K562 (cell line): ENCODE data around the gene OR10J4. TPM values are rescaled to one million over a fixed set of nuclear protein-coding genes. Genes with fewer than 3 reads are reported as not detected.

Experiments
- ATAC-seq: fragments of 200-7000 bp; cut with Tn5 transposase; 3 replicates; pipeline ENCODE4 v1.9.1; 2020; ENCODE audit warnings: moderate library complexity
- BruUV-seq: library from RNA; stranded (reverse); fragments of 400-500 nt; replicated peaks from 2 replicates; lab custom pipeline; 2021; lab: Mats Ljungman, UMichigan
- CTCF ChIA-PET: fragments of 300-600 bp; formaldehyde crosslinking; extraction: SDS; loops from one replicate; lab custom pipeline; 2021; ENCODE audit warnings: low intra/inter-chr PET ratio; lab: Yijun Ruan, JAX
- POLR2A ChIA-PET: fragments of 300-600, 350-650 bp; sonication (Branson Sonifier 250); formaldehyde crosslinking; extraction: SDS; loops from one replicate; lab custom pipeline; 2021; ENCODE audit warnings: antibody characterized with exemption, inconsistent platforms; lab: Yijun Ruan, JAX
- DNase-seq, 4 experiments: peaks; one replicate each; pipeline versions ENCODE4 v3.0.0 to v3.0.0-alpha.2; 2011 to 2018; ENCODE audit warnings: low spot score in 3 of 4, mixed read lengths in 3 of 4; ENCODE audit errors: extremely low read depth in 1 of 4
- FAIRE-seq: peaks from 2 replicates; lab custom pipeline; 2011; peaks lifted over from hg19 to GRCh38; lab: Jason Lieb, UNC
- H2AFZ ChIP-seq: 2 replicates; pipeline ENCODE4 v1.6.0; 2011; ENCODE audit warnings: low read depth, low read length, control low read depth, inconsistent platforms
- H3K27ac ChIP-seq: fragments of 200-600 bp; 3 replicates; pipeline ENCODE4 v1.8.0; 2011; ENCODE audit warnings: low read depth, mild to moderate bottlenecking, control low read depth, inconsistent platforms, low read length, moderate library complexity, mixed read lengths; ENCODE audit errors: extremely low read depth
- H3K27me3 ChIP-seq, 2 experiments: fragments of 300-600 bp in 1 of 2; 2 replicates in 1 of 2; 3 replicates in 1 of 2; pipeline versions ENCODE4 v1.6.0 to v1.8.0; 2011; ENCODE audit warnings: inconsistent platforms in 2 of 2, low read length in 2 of 2, mild to moderate bottlenecking in 1 of 2, mixed read lengths in 1 of 2, moderate library complexity in 1 of 2; ENCODE audit not compliant: control insufficient read depth in 2 of 2, insufficient read depth in 2 of 2
- H3K36me3 ChIP-seq: fragments of 300-600 bp; 3 replicates; pipeline ENCODE4 v1.8.0; 2011; ENCODE audit warnings: mild to moderate bottlenecking, low read length, inconsistent platforms; ENCODE audit not compliant: control insufficient read depth, insufficient read depth
- H3K4me1 ChIP-seq, 2 experiments: fragments of 200-600 bp in 1 of 2; replicated peaks in 1 of 2; 2 replicates in 1 of 2; 3 replicates in 1 of 2; pipeline versions ENCODE4 v1.5.1 to v1.8.0; 2011; ENCODE audit warnings: inconsistent platforms in 2 of 2, low read length in 2 of 2, mild to moderate bottlenecking in 1 of 2, mixed read lengths in 1 of 2, moderate library complexity in 1 of 2; ENCODE audit not compliant: control insufficient read depth in 2 of 2, insufficient read depth in 2 of 2
- H3K4me2 ChIP-seq: 2 replicates; pipeline ENCODE4 v1.6.1; 2011; ENCODE audit warnings: low read length, control low read depth, inconsistent platforms, mixed read lengths; ENCODE audit not compliant: insufficient read depth
- H3K4me3 ChIP-seq: fragments of 200-600 bp; sonication (generic), shearing (Covaris generic); 2 replicates; pipeline ENCODE4 v1.5.1; 2016; ENCODE audit warnings: control low read depth, inconsistent platforms
- H3K79me2 ChIP-seq: fragments of 200-600 bp; 3 replicates; pipeline ENCODE4 v1.8.0; 2011; ENCODE audit warnings: low read length, inconsistent platforms; ENCODE audit not compliant: control insufficient read depth, insufficient read depth
- H3K9ac ChIP-seq, 2 experiments: 2 replicates each; pipeline versions ENCODE4 v1.6.0 to v1.6.1; 2011; ENCODE audit warnings: low read depth in 2 of 2, low read length in 2 of 2, control low read depth in 1 of 2, inconsistent platforms in 1 of 2, mild to moderate bottlenecking in 1 of 2, mixed read lengths in 1 of 2; ENCODE audit not compliant: insufficient read depth in 1 of 2
- H3K9me1 ChIP-seq: one replicate; pipeline ENCODE4 v1.6.0; 2011; ENCODE audit warnings: inconsistent platforms, mild to moderate bottlenecking, low read length, moderate library complexity; ENCODE audit not compliant: control insufficient read depth, insufficient read depth
- H3K9me3 ChIP-seq: replicated peaks from 2 replicates; pipeline ENCODE4 v1.5.1; 2011; ENCODE audit warnings: low read depth, low read length, inconsistent platforms; ENCODE audit not compliant: control insufficient read depth, insufficient read depth
- H4K20me1 ChIP-seq: replicated peaks from 2 replicates; pipeline ENCODE4 v1.6.1; 2011; ENCODE audit warnings: low read length, inconsistent platforms, mixed read lengths; ENCODE audit not compliant: control insufficient read depth, insufficient read depth
- ATF4 ChIP-seq: fragments of 450-650 bp; formaldehyde crosslinking; IDR thresholded peaks from 2 replicates; pipeline ENCODE4 v1.4.0; 2022; ENCODE audit warnings: mild to moderate bottlenecking, moderate library complexity
- CEBPG ChIP-seq, 3 experiments: fragments of 200-800 bp in 1 of 3; sonication (Bioruptor generic) in 1 of 3; sonication (generic) in 1 of 3; formaldehyde crosslinking in 1 of 3; IDR thresholded peaks in 2 of 3; conservative IDR thresholded peaks in 1 of 3; 2 replicates each; pipeline versions ENCODE4 v1.6.1 to v1.8.0; 2016 to 2022; ENCODE audit warnings: missing compliant biosample characterization in 2 of 3, missing genetic modification characterization in 2 of 3, mild to moderate bottlenecking in 1 of 3, missing genetic modification reagents in 1 of 3
- FOXK2 ChIP-seq, 2 experiments: fragments of 450-650 bp; IDR thresholded peaks in 1 of 2; conservative IDR thresholded peaks in 1 of 2; 2 replicates each; pipeline ENCODE4 v1.6.1; 2016; ENCODE audit warnings: low read depth in 2 of 2, mild to moderate bottlenecking in 1 of 2
- FUS ChIP-seq: fragments of 200-400 bp; formaldehyde crosslinking; optimal IDR thresholded peaks from 2 replicates; pipeline ENCODE3; 2017; ENCODE audit warnings: low read depth, low read length
- GATA2 ChIP-seq: sonication (generic); formaldehyde crosslinking; IDR thresholded peaks from 2 replicates; pipeline ENCODE4 v1.4.0; 2020; ENCODE audit warnings: mild to moderate bottlenecking, missing genetic modification reagents
- HDGF ChIP-seq: fragments of 450-650 bp; IDR thresholded peaks from 2 replicates; pipeline ENCODE4 v1.6.1; 2016
- KDM4B ChIP-seq, 2 experiments: fragments of 450-650 bp in 1 of 2; sonication (generic) in 1 of 2; IDR thresholded peaks; 2 replicates each; pipeline ENCODE4 v1.6.1; 2016 to 2017; ENCODE audit warnings: borderline replicate concordance in 2 of 2, antibody characterized with exemption in 1 of 2, low read depth in 1 of 2, mild to moderate bottlenecking in 1 of 2
- MCM2 ChIP-seq: fragments of 450-650 bp; IDR thresholded peaks from 2 replicates; pipeline ENCODE4 v1.6.1; 2017; ENCODE audit warnings: low read depth, mild to moderate bottlenecking
- MIER1 ChIP-seq: fragments of 450-650 bp; IDR thresholded peaks from 2 replicates; pipeline ENCODE4 v1.6.1; 2016; ENCODE audit warnings: antibody characterized with exemption, mild to moderate bottlenecking, low read depth
- NR2C1 ChIP-seq, 2 experiments: fragments of 450-650 bp; IDR thresholded peaks; 2 replicates each; pipeline ENCODE4 v1.6.1; 2017; ENCODE audit warnings: mild to moderate bottlenecking in 2 of 2, antibody characterized with exemption in 1 of 2, inconsistent platforms in 1 of 2, missing compliant biosample characterization in 1 of 2, missing genetic modification characterization in 1 of 2
- SMAD2 ChIP-seq: fragments of 150-350 bp; IDR thresholded peaks from 2 replicates; pipeline ENCODE4 v1.6.1; 2014; ENCODE audit warnings: low read depth, mild to moderate bottlenecking, low read length
- TCF7L2 ChIP-seq: fragments of 150-350 bp; IDR thresholded peaks from 2 replicates; pipeline ENCODE4 v1.6.1; 2016; ENCODE audit warnings: low read depth, mild to moderate bottlenecking, low read length, moderate library complexity
- ZBED1 ChIP-seq: IDR thresholded peaks from 2 replicates; pipeline ENCODE4 v1.6.1; 2014
- ZNF146 ChIP-seq: IDR thresholded peaks from one replicate; pipeline ENCODE4 v1.6.1; 2018; ENCODE audit warnings: missing compliant biosample characterization; ENCODE audit not compliant: unreplicated experiment
- ZNF354B ChIP-seq: fragments of 250-450 bp; sonication (Bioruptor Pico); IDR thresholded peaks from 2 replicates; pipeline ENCODE4 v1.4.0; 2020
- ZNF449 ChIP-seq: fragments of 250-450 bp; sonication (Bioruptor Pico); IDR thresholded peaks from 2 replicates; pipeline ENCODE4 v1.8.0; 2022; ENCODE audit warnings: moderate library complexity, mild to moderate bottlenecking, inconsistent platforms
- WGBS: fragments of 100-300 bp; shearing (Covaris generic); methylation state at CpG from one replicate; pipeline ENCODE4 v1.1.6; 2016; ENCODE audit warnings: low coverage, mixed read lengths; ENCODE audit not compliant: insufficient coverage; ENCODE audit errors: missing lambda C conversion rate; 5-methylcytosine and 5-hydroxymethylcytosine counted together
- in situ Hi-C: fragments of 300-500 bp; cut with MboI; formaldehyde crosslinking; loops from 4 replicates; pipeline ENCODE4 v1.15.0; 2018; ENCODE audit warnings: inconsistent platforms, mixed read lengths
- intact Hi-C: fragments of 100-400 bp; cut with micrococcal nuclease; formaldehyde crosslinking; loops from 2 replicates; pipeline ENCODE4 v1.14.2; 2022
- polyA plus RNA-seq, 8 experiments: library from polyadenylated mRNA; depleted of rRNA in 4 of 8; stranded (reverse) in 5 of 8; unstranded in 3 of 8; fragments of >200 nt; fragmentation: Nextera tagmentation in 2 of 8; fragmentation: Illumina TruSeq in 1 of 8; extraction: Ambion mirVana in 2 of 8; extraction: Trizol in 1 of 8; gene quantifications; 2 replicates each; pipeline versions ENCODE4 v1.2.1 to v1.2.3, GENCODE V29; 2011 to 2014; ENCODE audit warnings: inconsistent platforms in 1 of 8, missing spikeins in 1 of 8
- total RNA-seq, 7 experiments: library from RNA; depleted of rRNA in 6 of 7; stranded (reverse); fragments of >200 nt in 6 of 7; fragmentation: Illumina TruSeq in 2 of 7; extraction: Trizol in 2 of 7; gene quantifications; 2 replicates each; pipeline versions ENCODE4 v1.2.1 to v1.2.3, GENCODE V29; 2011 to 2021; ENCODE audit warnings: low replicate concordance in 1 of 7
- TF ChIP-seq, protein P1 (sequence below): fragments of 450-650 bp; IDR thresholded peaks from one replicate; pipeline ENCODE4 v1.6.1; 2018; ENCODE audit warnings: mild to moderate bottlenecking, moderate library complexity; ENCODE audit not compliant: partially characterized antibody
- TF ChIP-seq, protein P2 (sequence below): fragments of 250-450 bp; sonication (Bioruptor Pico); IDR thresholded peaks from 2 replicates; pipeline ENCODE4 v1.5.0; 2021

OR10J4 gene
- total and polyA plus RNA-seq, 9 of the 15 experiments (the other 6 are each of a cell fraction or from before 2014, with no cell fraction given), result not detected

- Histone ChIP-seq H3K27me3 (no peaks in the 10 kb centered on the region), H4K20me1 (no peaks in the 10 kb centered on the region), H3K9me1 (no peaks in the 10 kb centered on the region), H3K4me3 (no peak overlapping the region), H3K9ac (no peak overlapping the region), H3K9me3 (no peaks in the 10 kb centered on the region), H3K4me1 (no peaks in the 10 kb centered on the region), H2AFZ (no peak overlapping the region), H3K4me2 (no peak overlapping the region), H3K79me2 (no peaks in the 10 kb centered on the region), H3K27ac (no peak overlapping the region), H3K36me3 (no peaks in the 10 kb centered on the region)
- ChIA-PET POLR2A (no interaction called here), CTCF (no interaction called here)
- ATAC-seq, result no peak
- BruUV-seq, result no TSS peak
- no peak for FAIRE-seq
- in situ Hi-C loops (no loop called here), intact Hi-C loops (no loop called here)
- 0% methylated on average over 4 of the region's 4 CpGs for WGBS
- no peak for DNase-seq
- TF ChIP-seq, protein P1, sequence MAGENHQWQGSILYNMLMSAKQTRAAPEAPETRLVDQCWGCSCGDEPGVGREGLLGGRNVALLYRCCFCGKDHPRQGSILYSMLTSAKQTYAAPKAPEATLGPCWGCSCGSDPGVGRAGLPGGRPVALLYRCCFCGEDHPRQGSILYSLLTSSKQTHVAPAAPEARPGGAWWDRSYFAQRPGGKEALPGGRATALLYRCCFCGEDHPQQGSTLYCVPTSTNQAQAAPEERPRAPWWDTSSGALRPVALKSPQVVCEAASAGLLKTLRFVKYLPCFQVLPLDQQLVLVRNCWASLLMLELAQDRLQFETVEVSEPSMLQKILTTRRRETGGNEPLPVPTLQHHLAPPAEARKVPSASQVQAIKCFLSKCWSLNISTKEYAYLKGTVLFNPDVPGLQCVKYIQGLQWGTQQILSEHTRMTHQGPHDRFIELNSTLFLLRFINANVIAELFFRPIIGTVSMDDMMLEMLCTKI, result no peak
- no peak for TF ChIP-seq NR2C1 (IDR thresholded peaks at IDR 0.05)
- no peak for TF ChIP-seq NR2C1 (tag; IDR thresholded peaks at IDR 0.05)
- TF ChIP-seq CEBPG (CRISPR knock-in tag; IDR thresholded peaks at IDR 0.05), result no peak
- TF ChIP-seq CEBPG (tag; conservative IDR thresholded peaks at IDR 0.05 in 1 of 2, IDR thresholded peaks at IDR 0.05 in 1 of 2), result no peak
- TF ChIP-seq MIER1, result no peak
- no peak for TF ChIP-seq TCF7L2
- no peak for TF ChIP-seq KDM4B (IDR thresholded peaks at IDR 0.05; ENCODE audit: borderline replicate concordance in 2 of 2, low read depth in 1 of 2)
- no peak for TF ChIP-seq ZNF449 (CRISPR knock-in tag)
- no peak for TF ChIP-seq ZNF146 (CRISPR knock-in tag)
- TF ChIP-seq ATF4 (CRISPR knock-in tag), result no peak
- no peak for TF ChIP-seq GATA2 (CRISPR knock-in tag)
- no peak for TF ChIP-seq FUS
- TF ChIP-seq ZNF354B (CRISPR knock-in tag), result no peak
- TF ChIP-seq FOXK2 (conservative IDR thresholded peaks at IDR 0.05 in 1 of 2, IDR thresholded peaks at IDR 0.05 in 1 of 2; ENCODE audit: low read depth in 2 of 2), result no peak
- TF ChIP-seq MCM2, result no peak
- TF ChIP-seq SMAD2, result no peak
- TF ChIP-seq, protein P2, sequence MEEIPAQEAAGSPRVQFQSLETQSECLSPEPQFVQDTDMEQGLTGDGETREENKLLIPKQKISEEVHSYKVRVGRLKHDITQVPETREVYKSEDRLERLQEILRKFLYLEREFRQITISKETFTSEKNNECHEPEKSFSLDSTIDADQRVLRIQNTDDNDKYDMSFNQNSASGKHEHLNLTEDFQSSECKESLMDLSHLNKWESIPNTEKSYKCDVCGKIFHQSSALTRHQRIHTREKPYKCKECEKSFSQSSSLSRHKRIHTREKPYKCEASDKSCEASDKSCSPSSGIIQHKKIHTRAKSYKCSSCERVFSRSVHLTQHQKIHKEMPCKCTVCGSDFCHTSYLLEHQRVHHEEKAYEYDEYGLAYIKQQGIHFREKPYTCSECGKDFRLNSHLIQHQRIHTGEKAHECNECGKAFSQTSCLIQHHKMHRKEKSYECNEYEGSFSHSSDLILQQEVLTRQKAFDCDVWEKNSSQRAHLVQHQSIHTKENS (CRISPR knock-in tag), result no peak
- TF ChIP-seq ZBED1, result no peak
- TF ChIP-seq HDGF, result no peak
Measured at GRCh38 chr1:159443066-159443750, 11.2 kb downstream of the OR10J4 start.
